Suprapubic skin (tissue), 4 donors: ENCODE measurements around the gene KCND2.

Experiments used
- CTCF ChIP-seq, 2 donors: fragments of 200-600 bp in 1 of 2; fragments of 450-650 bp in 1 of 2; sonication (generic) in 1 of 2; IDR thresholded peaks; one replicate each; pipeline ENCODE4 v1.5.1; 2016 to 2019; ENCODE audit warnings: antibody characterized with exemption in 2 of 2, mild to moderate bottlenecking in 1 of 2, moderate library complexity in 1 of 2
- EP300 ChIP-seq: sonication (generic); formaldehyde crosslinking; IDR thresholded peaks from one replicate; pipeline ENCODE4 v1.6.1; 2017; ENCODE audit warnings: antibody characterized with exemption
- POLR2A ChIP-seq, 2 donors: fragments of 450-650 bp; IDR thresholded peaks; one replicate each; pipeline ENCODE4 v1.6.1; 2017; ENCODE audit warnings: antibody characterized with exemption in 2 of 2, mild to moderate bottlenecking in 2 of 2, moderate library complexity in 2 of 2
- POLR2AphosphoS5 ChIP-seq, 3 donors: sonication (generic); formaldehyde crosslinking; IDR thresholded peaks; one replicate each; pipeline ENCODE4 v1.6.1; 2017; ENCODE audit warnings: antibody characterized with exemption in 3 of 3

GRCh38 chr7:120718361-120718760 is 445.4 kb downstream of the KCND2 start:
- TF ChIP-seq CTCF (IDR thresholded peaks at IDR 0.05) (no peak), POLR2AphosphoS5 (IDR thresholded peaks at IDR 0.05) (no peak), POLR2A (IDR thresholded peaks at IDR 0.05) (no peak), EP300 (no peak)
